HCT116 (cell line): ENCODE measurements around the gene FSCN2. TPM values are rescaled to one million over a fixed set of nuclear protein-coding genes. Genes with fewer than 3 reads are reported as not detected.

ENCODE experiments used
- ATAC-seq: fragments of 200-7000 bp; cut with Tn5 transposase; 2 replicates; pipeline ENCODE4 v1.9.1; 2020; ENCODE audit warnings: mild to moderate bottlenecking, moderate library complexity
- BruUV-seq: library from RNA; stranded (reverse); fragments of 400-500 nt; replicated peaks from 2 replicates; lab custom pipeline; 2021; lab: Mats Ljungman, UMichigan
- CTCF ChIA-PET: fragments of 300-600 bp; sonication (Branson Sonifier 250); formaldehyde crosslinking; loops from one replicate; lab custom pipeline; 2021; ENCODE audit warnings: antibody characterized with exemption; lab: Charles Lee
- POLR2A ChIA-PET: fragments of 300-600, 350-600 bp; sonication (Branson Sonifier 250); formaldehyde crosslinking; loops from one replicate; lab custom pipeline; 2021; ENCODE audit warnings: antibody characterized with exemption; lab: Charles Lee
- RAD21 ChIA-PET, 2 experiments: fragments of 300-600 bp; sonication (Branson Sonifier 250); formaldehyde crosslinking; loops; one replicate each; lab custom pipeline; 2023; ENCODE audit warnings: low total read pairs in 2 of 2; ENCODE audit not compliant: uncharacterized antibody in 2 of 2, unreplicated experiment in 2 of 2, low non-redundant PET in 1 of 2; lab: Charles Lee
- DNase-seq: peaks from one replicate; pipeline ENCODE4 v3.0.0-alpha.2; 2010; ENCODE audit warnings: low read depth, low spot score
- H2AFZ ChIP-seq: fragments of 200-600 bp; shearing (Covaris generic), sonication (generic); 2 replicates; pipeline ENCODE4 v1.6.1; 2017; ENCODE audit warnings: low read depth, mixed run types, mixed read lengths, antibody characterized with exemption, low read length; ENCODE audit not compliant: poor library complexity, severe bottlenecking
- H3K27ac ChIP-seq: 2 replicates; pipeline ENCODE4 v1.5.1; 2012; ENCODE audit warnings: low read depth, low read length
- H3K27me3 ChIP-seq: fragments of 200-600 bp; sonication (generic); 2 replicates; pipeline ENCODE4 v1.6.1; 2016; ENCODE audit warnings: mixed run types, low read length, mixed read lengths; ENCODE audit not compliant: insufficient read depth
- H3K36me3 ChIP-seq, 2 experiments: fragments of 200-500 bp in 1 of 2; fragments of 200-600 bp in 1 of 2; sonication (Bioruptor generic) in 1 of 2; sonication (generic) in 1 of 2; 2 replicates each; pipeline versions ENCODE4 v1.5.1 to v1.6.1; 2014 to 2016; ENCODE audit warnings: low read length in 2 of 2, inconsistent platforms in 1 of 2, mixed read lengths in 1 of 2, mixed run types in 1 of 2; ENCODE audit not compliant: insufficient read depth in 2 of 2, control insufficient read depth in 1 of 2
- H3K4me1 ChIP-seq, 2 experiments: fragments of 200-600 bp in 1 of 2; sonication (generic) in 1 of 2; 2 replicates each; pipeline versions ENCODE4 v1.5.1 to v1.6.1; 2012 to 2017; ENCODE audit warnings: low read length in 2 of 2, inconsistent platforms in 1 of 2, mild to moderate bottlenecking in 1 of 2, mixed read lengths in 1 of 2, mixed run types in 1 of 2, moderate library complexity in 1 of 2; ENCODE audit not compliant: insufficient read depth in 2 of 2, control insufficient read depth in 1 of 2
- H3K4me2 ChIP-seq: fragments of 200-600 bp; sonication (generic); 2 replicates; pipeline ENCODE4 v1.6.1; 2017; ENCODE audit warnings: mixed run types, low read length, mixed read lengths
- H3K4me3 ChIP-seq, 2 experiments: fragments of 200-600 bp in 1 of 2; sonication (generic) in 1 of 2; replicated peaks in 1 of 2; 2 replicates each; pipeline ENCODE4 v1.5.1; 2011 to 2016; ENCODE audit warnings: low read length in 2 of 2, control low read depth in 1 of 2, low read depth in 1 of 2, mild to moderate bottlenecking in 1 of 2, mixed read lengths in 1 of 2, mixed run types in 1 of 2
- H3K79me2 ChIP-seq: fragments of 200-600 bp; sonication (generic); 2 replicates; pipeline ENCODE4 v1.6.1; 2017; ENCODE audit warnings: mild to moderate bottlenecking, mixed run types, low read length, moderate library complexity, mixed read lengths; ENCODE audit not compliant: insufficient read depth
- H3K9ac ChIP-seq: fragments of 200-600 bp; sonication (generic); 2 replicates; pipeline ENCODE4 v1.6.1; 2016; ENCODE audit warnings: low read length, mixed read lengths
- H3K9me2 ChIP-seq: fragments of 200-600 bp; sonication (generic), shearing (Covaris generic); 2 replicates; pipeline ENCODE4 v1.6.1; 2017; ENCODE audit warnings: mixed run types, mild to moderate bottlenecking, moderate library complexity; ENCODE audit not compliant: insufficient read depth
- H3K9me3 ChIP-seq, 2 experiments: fragments of 200-500 bp in 1 of 2; fragments of 200-600 bp in 1 of 2; sonication (Bioruptor generic) in 1 of 2; sonication (generic) in 1 of 2; 2 replicates each; pipeline ENCODE4 v1.6.1; 2014 to 2017; ENCODE audit warnings: low read length in 2 of 2, mixed read lengths in 2 of 2, inconsistent platforms in 1 of 2, low read depth in 1 of 2, mild to moderate bottlenecking in 1 of 2, mixed run types in 1 of 2, moderate library complexity in 1 of 2; ENCODE audit not compliant: control insufficient read depth in 1 of 2, insufficient read depth in 1 of 2
- H4K20me1 ChIP-seq: fragments of 200-600 bp; sonication (generic), shearing (Covaris generic); 2 replicates; pipeline ENCODE4 v1.6.1; 2017; ENCODE audit warnings: mixed run types, mild to moderate bottlenecking, moderate library complexity; ENCODE audit not compliant: insufficient read depth
- CBX3 ChIP-seq: IDR thresholded peaks from 2 replicates; pipeline ENCODE4 v1.6.1; 2012; ENCODE audit warnings: low read depth
- EGR1 ChIP-seq: IDR thresholded peaks from 2 replicates; pipeline ENCODE4 v1.6.1; 2012; ENCODE audit warnings: low read depth
- ELF1 ChIP-seq: IDR thresholded peaks from 2 replicates; pipeline ENCODE4 v1.6.1; 2012; ENCODE audit warnings: low read depth, borderline replicate concordance
- EZH2 ChIP-seq: fragments of 200-600 bp; sonication (generic); IDR thresholded peaks from 2 replicates; pipeline ENCODE4 v1.6.1; 2017; ENCODE audit warnings: antibody characterized with exemption, mixed run types
- JUND ChIP-seq: IDR thresholded peaks from 2 replicates; pipeline ENCODE4 v1.6.1; 2012
- RAD21 ChIP-seq: IDR thresholded peaks from 2 replicates; pipeline ENCODE4 v1.6.1; 2012; ENCODE audit warnings: low read depth, mild to moderate bottlenecking
- SRF ChIP-seq: IDR thresholded peaks from 2 replicates; pipeline ENCODE4 v1.6.1; 2012; ENCODE audit warnings: low read depth
- YY1 ChIP-seq: IDR thresholded peaks from 2 replicates; pipeline ENCODE4 v1.6.1; 2011; ENCODE audit warnings: low read length, low read depth, moderate library complexity, mild to moderate bottlenecking; ENCODE audit not compliant: insufficient replicate concordance; ENCODE audit errors: extremely low read depth
- ZNF274 ChIP-seq: fragments of 200-500 bp; sonication (Bioruptor generic); IDR thresholded peaks from 2 replicates; pipeline ENCODE4 v1.6.1; 2014; ENCODE audit warnings: mild to moderate bottlenecking, low read depth, low read length, inconsistent platforms
- intact Hi-C: fragments of 100-400 bp; cut with micrococcal nuclease; formaldehyde crosslinking; loops from 2 replicates; pipeline ENCODE4 v1.10.0; 2022
- total RNA-seq: library from RNA; stranded (reverse); gene quantifications from one replicate; pipeline ENCODE4 v1.2.1, GENCODE V29; 2021; ENCODE audit not compliant: unreplicated experiment
- TF ChIP-seq, protein P1 (sequence below): IDR thresholded peaks from 2 replicates; pipeline ENCODE4 v1.6.1; 2012
- TF ChIP-seq, protein P2 (sequence below): IDR thresholded peaks from 2 replicates; pipeline ENCODE4 v1.6.1; 2012

The FSCN2 gene
- total RNA-seq, 1 experiment from 2014 or later = 10.1 TPM

DNA sequence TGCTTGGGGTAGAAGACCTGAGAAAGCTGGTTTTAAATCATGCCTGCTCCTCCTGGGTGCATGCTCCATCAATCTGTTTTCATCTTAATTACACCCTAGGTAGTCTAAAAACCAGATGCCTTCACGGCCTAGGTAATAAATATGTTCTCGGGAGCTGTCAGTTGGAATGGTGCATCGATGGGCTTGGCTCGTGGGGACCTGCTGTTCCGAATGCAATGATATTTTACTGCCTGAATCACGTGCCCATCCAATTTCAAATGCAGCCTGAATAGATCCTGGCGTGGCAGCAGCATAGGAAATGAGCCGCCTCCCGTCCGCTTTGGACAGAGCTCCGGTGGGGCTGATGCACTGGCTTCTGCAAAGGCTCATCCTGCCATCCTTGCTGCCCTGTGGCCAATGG is 42.8 kb downstream of the FSCN2 start:
- POLR2A ChIA-PET = no interaction called here
- Histone ChIP-seq H4K20me1 (peaks cover 7% of the 10 kb centered on the region; the same call in 1 of the 2 replicates), H2AFZ (no peak overlapping the region), H3K27me3 (no peaks in the 10 kb centered on the region), H3K36me3 (peaks cover 55 to 73% of the 10 kb centered on the region in 2 experiments), H3K9me3 (no peaks in the 10 kb centered on the region), H3K9ac (no peak overlapping the region), H3K9me2 (no peaks in the 10 kb centered on the region)
- BruUV-seq = no TSS peak
- no peak for ATAC-seq
- TF ChIP-seq EGR1 (no peak), EZH2 (no peak), CBX3 (no peak), RAD21 (no peak), ZNF274 (no peak), YY1 (no peak), ELF1 (no peak)
- TF ChIP-seq, protein P1, sequence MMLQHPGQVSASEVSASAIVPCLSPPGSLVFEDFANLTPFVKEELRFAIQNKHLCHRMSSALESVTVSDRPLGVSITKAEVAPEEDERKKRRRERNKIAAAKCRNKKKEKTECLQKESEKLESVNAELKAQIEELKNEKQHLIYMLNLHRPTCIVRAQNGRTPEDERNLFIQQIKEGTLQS = no peak
- TF ChIP-seq, all 23 proteins: peak for 0
- RAD21 ChIA-PET = no interaction called here
- H3K4me1 ChIP-seq = peaks cover 18 to 24% of the 10 kb centered on the region in 2 experiments
- no peak overlapping the region for H3K4me3 ChIP-seq
- peaks cover 36% of the 10 kb centered on the region for H3K79me2 ChIP-seq
- intact Hi-C loops = no loop called here
- no peak for DNase-seq
- CTCF ChIA-PET = no interaction called here
- no peak overlapping the region for H3K4me2 ChIP-seq
- no peak overlapping the region; the same call in 1 of the 2 replicates for H3K27ac ChIP-seq

DNA sequence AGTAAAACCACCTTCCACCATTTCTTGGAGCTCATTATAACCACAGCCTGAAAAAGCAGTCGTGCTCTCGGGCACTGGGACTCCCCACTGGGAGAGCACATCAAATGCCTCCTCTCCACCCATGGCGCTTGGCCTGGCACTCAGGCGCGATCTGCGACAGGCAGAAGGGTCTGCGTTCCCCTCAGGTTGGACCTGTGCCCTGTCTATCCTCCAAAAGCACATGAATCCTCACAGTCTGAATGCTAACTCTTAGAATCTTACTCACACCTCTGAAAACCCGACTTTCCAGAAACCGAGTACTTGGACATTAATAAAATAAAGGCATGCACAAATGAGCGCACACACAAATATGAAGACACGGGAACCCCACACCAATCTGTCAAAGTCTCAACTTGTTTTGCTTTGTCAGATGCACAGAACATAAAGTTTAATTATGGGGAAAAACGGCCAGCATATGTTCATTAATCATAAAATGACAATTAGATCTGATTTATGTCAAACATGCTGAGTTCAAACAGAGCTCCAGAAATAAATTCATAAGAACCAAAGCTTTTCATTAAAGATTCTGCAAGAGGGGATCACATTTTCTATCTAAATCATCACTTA is 44.5 kb downstream of the FSCN2 start:
- Histone ChIP-seq H4K20me1 (peaks cover 8% of the 10 kb centered on the region), H3K36me3 (peaks cover 54 to 72% of the 10 kb centered on the region in 2 experiments), H3K4me3 (no peak overlapping the region), H3K79me2 (peaks cover 48% of the 10 kb centered on the region), H3K9me3 (no peaks in the 10 kb centered on the region), H3K9ac (no peak overlapping the region), H3K27ac (no peak overlapping the region), H3K4me1 (peaks cover 18 to 25% of the 10 kb centered on the region in 2 experiments), H3K9me2 (no peaks in the 10 kb centered on the region), H2AFZ (no peak overlapping the region), H3K27me3 (no peaks in the 10 kb centered on the region), H3K4me2 (no peak overlapping the region)
- BruUV-seq = no TSS peak
- ATAC-seq (no peak), DNase-seq (no peak)
- POLR2A ChIA-PET = interaction anchor here (1.2 kb wide), 1 partner anchor 20 kb away, joined by 3 read pairs; the partner anchor contains the start of gene FAAP100
- CTCF ChIA-PET = interaction anchor here (1.2 kb wide), 1 partner anchor 27 kb away, joined by 3 read pairs; no protein-coding TSS in a partner anchor
- RAD21 ChIA-PET = no interaction called here
- intact Hi-C loops = no loop called here
- TF ChIP-seq ZNF274 = no peak
- no peak for TF ChIP-seq CBX3
- TF ChIP-seq, protein P1 = no peak
- TF ChIP-seq JUND = no peak
- TF ChIP-seq SRF = no peak
- TF ChIP-seq, protein P2, sequence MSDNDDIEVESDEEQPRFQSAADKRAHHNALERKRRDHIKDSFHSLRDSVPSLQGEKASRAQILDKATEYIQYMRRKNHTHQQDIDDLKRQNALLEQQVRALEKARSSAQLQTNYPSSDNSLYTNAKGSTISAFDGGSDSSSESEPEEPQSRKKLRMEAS = no peak
- no peak for TF ChIP-seq RAD21
- no peak for TF ChIP-seq YY1
